ENCODE results near the gene LARGE1.

LARGE1 gene

DNA sequence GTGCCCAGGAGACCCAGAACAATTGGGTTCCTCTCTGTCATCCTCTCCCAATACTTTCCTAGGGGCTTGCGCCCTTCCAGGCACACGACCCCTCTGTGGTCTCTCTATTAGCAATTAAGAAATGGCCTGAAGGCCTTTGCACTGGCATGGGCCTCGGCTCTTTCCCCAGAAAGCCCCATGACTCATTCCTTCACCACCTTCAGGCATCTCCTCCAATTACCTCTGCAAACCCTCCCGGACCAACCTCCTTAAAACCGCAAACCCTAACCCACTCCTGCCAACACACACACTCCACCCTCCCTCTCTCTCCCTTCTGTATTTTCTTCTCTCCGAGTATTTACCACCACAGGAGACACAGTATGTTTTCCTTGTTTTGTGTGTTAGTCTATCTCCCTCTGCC lies 36.7 kb downstream of the LARGE1 start:
- TF ChIP-seq REST (IDR thresholded peaks at IDR 0.05; ENCODE audit: low read depth), result no peak

DNA sequence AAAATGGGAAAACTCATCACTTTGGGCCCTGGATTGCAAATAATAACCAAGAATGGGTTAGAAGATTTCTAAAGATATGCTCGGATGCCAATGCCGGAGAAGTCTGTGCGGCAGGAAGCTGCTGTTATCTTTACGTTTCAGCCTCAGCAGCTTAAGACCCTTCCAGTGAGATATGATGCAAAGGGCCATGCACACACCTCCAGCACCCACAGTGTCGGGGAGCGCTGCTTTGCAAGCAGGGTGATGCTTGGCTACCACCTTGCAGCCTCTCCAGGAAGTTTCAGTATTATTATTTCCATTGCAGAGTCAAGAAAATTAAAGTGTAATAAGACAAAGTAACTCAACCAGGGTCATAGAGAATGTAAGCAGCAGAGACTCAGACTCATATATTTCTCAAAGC lies 37.3 kb downstream of the LARGE1 start:
- no peak for TF ChIP-seq CEBPB (IDR thresholded peaks at IDR 0.05)
- TF ChIP-seq, protein P1, sequence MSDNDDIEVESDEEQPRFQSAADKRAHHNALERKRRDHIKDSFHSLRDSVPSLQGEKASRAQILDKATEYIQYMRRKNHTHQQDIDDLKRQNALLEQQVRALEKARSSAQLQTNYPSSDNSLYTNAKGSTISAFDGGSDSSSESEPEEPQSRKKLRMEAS (IDR thresholded peaks at IDR 0.05), result no peak
- TF ChIP-seq, protein P2, sequence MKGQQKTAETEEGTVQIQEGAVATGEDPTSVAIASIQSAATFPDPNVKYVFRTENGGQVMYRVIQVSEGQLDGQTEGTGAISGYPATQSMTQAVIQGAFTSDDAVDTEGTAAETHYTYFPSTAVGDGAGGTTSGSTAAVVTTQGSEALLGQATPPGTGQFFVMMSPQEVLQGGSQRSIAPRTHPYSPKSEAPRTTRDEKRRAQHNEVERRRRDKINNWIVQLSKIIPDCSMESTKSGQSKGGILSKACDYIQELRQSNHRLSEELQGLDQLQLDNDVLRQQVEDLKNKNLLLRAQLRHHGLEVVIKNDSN (IDR thresholded peaks at IDR 0.05), result no peak
- TF ChIP-seq TAF1 (IDR thresholded peaks at IDR 0.05; ENCODE audit: low read depth), result no peak
- TF ChIP-seq CREB1 (IDR thresholded peaks at IDR 0.05; ENCODE audit: low read depth), result no peak
- no peak for TF ChIP-seq TEAD4 (IDR thresholded peaks at IDR 0.05)
- TF ChIP-seq YY1 (IDR thresholded peaks at IDR 0.05; ENCODE audit: low read depth), result no peak
- TF ChIP-seq EGR1 (IDR thresholded peaks at IDR 0.05), result no peak
- no peak for TF ChIP-seq NFIC (IDR thresholded peaks at IDR 0.05)
- no peak for TF ChIP-seq REST (IDR thresholded peaks at IDR 0.05; ENCODE audit: low read depth)
- no peak for TF ChIP-seq RAD21 (IDR thresholded peaks at IDR 0.05; ENCODE audit: low read depth)
- no peak for TF ChIP-seq TCF12 (IDR thresholded peaks at IDR 0.05; ENCODE audit: low read depth)
- no peak for TF ChIP-seq EP300 (IDR thresholded peaks at IDR 0.05; ENCODE audit: borderline replicate concordance)
- no peak for TF ChIP-seq ZBTB7A (IDR thresholded peaks at IDR 0.05; ENCODE audit: low read depth)

GRCh38 chr22:33880986-33881385 lies 39.3 kb downstream of the LARGE1 start:
- no peak for TF ChIP-seq TEAD4 (IDR thresholded peaks at IDR 0.05)
- no peak for TF ChIP-seq ZBTB7A (IDR thresholded peaks at IDR 0.05; ENCODE audit: low read depth)
- TF ChIP-seq CREB1 (IDR thresholded peaks at IDR 0.05; ENCODE audit: low read depth), result no peak
- no peak for TF ChIP-seq EGR1 (IDR thresholded peaks at IDR 0.05)
- TF ChIP-seq, protein P2 (IDR thresholded peaks at IDR 0.05), result no peak
- TF ChIP-seq YY1 (IDR thresholded peaks at IDR 0.05; ENCODE audit: low read depth), result no peak
- TF ChIP-seq TAF1 (IDR thresholded peaks at IDR 0.05; ENCODE audit: low read depth), result no peak
- TF ChIP-seq, protein P1 (IDR thresholded peaks at IDR 0.05), result no peak
- no peak for TF ChIP-seq EP300 (IDR thresholded peaks at IDR 0.05; ENCODE audit: borderline replicate concordance)
- TF ChIP-seq FOXM1 (IDR thresholded peaks at IDR 0.05; ENCODE audit: borderline replicate concordance, low read depth), result no peak
- no peak for TF ChIP-seq CEBPB (IDR thresholded peaks at IDR 0.05)
- TF ChIP-seq TCF12 (IDR thresholded peaks at IDR 0.05; ENCODE audit: low read depth), result no peak
- no peak for TF ChIP-seq REST (IDR thresholded peaks at IDR 0.05; ENCODE audit: low read depth)
- TF ChIP-seq NFIC (IDR thresholded peaks at IDR 0.05), result no peak
- TF ChIP-seq RAD21 (IDR thresholded peaks at IDR 0.05; ENCODE audit: low read depth), result no peak

- TF ChIP-seq EP300 (IDR thresholded peaks at IDR 0.05; ENCODE audit: borderline replicate concordance), result no peak
- TF ChIP-seq, protein P2 (IDR thresholded peaks at IDR 0.05), result no peak
- no peak for TF ChIP-seq REST (IDR thresholded peaks at IDR 0.05; ENCODE audit: low read depth)
These were observed 40.5 kb downstream of the LARGE1 start for GRCh38 chr22:33879796-33880195.
